HEK293 (cell line): ENCODE measurements around the gene FBL.

Experiments used
- CTCF ChIA-PET: fragments of 350-600 bp; formaldehyde crosslinking; extraction: SDS; loops from one replicate; lab custom pipeline; 2021; ENCODE audit warnings: antibody characterized with exemption; lab: Yijun Ruan, JAX
- POLR2A ChIA-PET: fragments of 300-600 bp; formaldehyde crosslinking; extraction: SDS; loops from one replicate; lab custom pipeline; 2020; ENCODE audit warnings: antibody characterized with exemption, inconsistent platforms; lab: Yijun Ruan, JAX
- H3K27ac ChIP-seq: fragments of 200-500 bp; sonication (Bioruptor generic); 2 replicates; pipeline ENCODE4 v1.5.1; 2014; ENCODE audit warnings: low read depth, low read length, control low read depth, inconsistent platforms; ENCODE audit errors: extremely low read depth
- H3K36me3 ChIP-seq, 2 experiments: fragments of 200-500 bp in 1 of 2; sonication (Bioruptor generic) in 1 of 2; 1 replicate in 1 of 2; 2 replicates in 1 of 2; pipeline ENCODE4 v1.5.1; 2014 to 2017; ENCODE audit warnings: inconsistent platforms in 2 of 2, low read length in 2 of 2; ENCODE audit not compliant: control insufficient read depth in 2 of 2, insufficient read depth in 1 of 2
- H3K4me1 ChIP-seq: fragments of 200-500 bp; sonication (Bioruptor generic); 2 replicates; pipeline ENCODE4 v1.5.1; 2014; ENCODE audit warnings: mild to moderate bottlenecking, low read length, inconsistent platforms; ENCODE audit not compliant: control insufficient read depth, insufficient read depth
- H3K4me3 ChIP-seq: 2 replicates; pipeline ENCODE4 v1.5.1; 2011; ENCODE audit warnings: low read depth, mild to moderate bottlenecking, control low read depth, low read length, moderate library complexity
- H3K9me3 ChIP-seq: fragments of 200-500 bp; sonication (Bioruptor generic); 2 replicates; pipeline ENCODE4 v1.5.1; 2014; ENCODE audit warnings: low read depth, low read length, inconsistent platforms; ENCODE audit not compliant: control insufficient read depth, insufficient read depth
- GLI2 ChIP-seq: fragments of 450-650 bp; formaldehyde crosslinking; IDR thresholded peaks from 2 replicates; pipeline ENCODE4; 2017; ENCODE audit warnings: missing biosample characterization, missing genetic modification characterization, low read depth, borderline replicate concordance
- KLF1 ChIP-seq: fragments of 450-650 bp; formaldehyde crosslinking; IDR thresholded peaks from 2 replicates; pipeline ENCODE4 v1.5.1; 2016; ENCODE audit warnings: missing biosample characterization, missing genetic modification characterization
- PRDM1 ChIP-seq: fragments of 450-650 bp; formaldehyde crosslinking; IDR thresholded peaks from 2 replicates; pipeline ENCODE4; 2016; ENCODE audit warnings: missing biosample characterization, missing genetic modification characterization
- SCRT1 ChIP-seq: fragments of 450-650 bp; formaldehyde crosslinking; IDR thresholded peaks from 2 replicates; pipeline ENCODE4 v1.5.1; 2016; ENCODE audit warnings: missing biosample characterization, missing genetic modification characterization, borderline replicate concordance
- SCRT2 ChIP-seq: fragments of 450-650 bp; formaldehyde crosslinking; IDR thresholded peaks from 2 replicates; pipeline ENCODE4 v1.5.1; 2016; ENCODE audit warnings: missing biosample characterization, missing genetic modification characterization
- ZNF398 ChIP-seq: fragments of 450-650 bp; formaldehyde crosslinking; IDR thresholded peaks from 2 replicates; pipeline ENCODE4 v1.5.1; 2017; ENCODE audit warnings: missing biosample characterization, missing genetic modification characterization
- ZNF600 ChIP-seq: fragments of 450-650 bp; formaldehyde crosslinking; IDR thresholded peaks from 2 replicates; pipeline ENCODE4 v1.5.1; 2016; ENCODE audit warnings: missing biosample characterization, missing genetic modification characterization
- ZNF664 ChIP-seq: fragments of 450-650 bp; formaldehyde crosslinking; IDR thresholded peaks from 2 replicates; pipeline ENCODE4 v1.5.1; 2016; ENCODE audit warnings: missing biosample characterization, missing genetic modification characterization
- TF ChIP-seq, protein P1 (sequence below): fragments of 450-650 bp; formaldehyde crosslinking; IDR thresholded peaks from 2 replicates; pipeline ENCODE4 v1.5.1; 2016; ENCODE audit warnings: missing biosample characterization, missing genetic modification characterization
- TF ChIP-seq, protein P2 (sequence below): fragments of 450-650 bp; formaldehyde crosslinking; IDR thresholded peaks from 2 replicates; pipeline ENCODE4 v1.5.1; 2016; ENCODE audit warnings: missing biosample characterization, missing genetic modification characterization

Gene FBL

GRCh38 chr19:39829702-39830275 lies 16.4 kb downstream of the FBL start:
- POLR2A ChIA-PET = interaction anchor here (0.7 to 1.5 kb wide), 2 partner anchors 9 to 394 kb away, joined by 3 to 4 read pairs; no protein-coding TSS in a partner anchor
- Histone ChIP-seq H3K27ac (no peak overlapping the region; the same call in 1 of the 2 replicates), H3K4me1 (peaks cover 20% of the 10 kb centered on the region), H3K36me3 (peaks cover 71 to 78% of the 10 kb centered on the region in 2 experiments), H3K4me3 (no peak overlapping the region), H3K9me3 (no peaks in the 10 kb centered on the region)
- CTCF ChIA-PET = interaction anchor here (0.7 to 2.9 kb wide), 2 partner anchors 14 to 431 kb away, joined by 3 to 18 read pairs; no protein-coding TSS in a partner anchor
- TF ChIP-seq, protein P1, sequence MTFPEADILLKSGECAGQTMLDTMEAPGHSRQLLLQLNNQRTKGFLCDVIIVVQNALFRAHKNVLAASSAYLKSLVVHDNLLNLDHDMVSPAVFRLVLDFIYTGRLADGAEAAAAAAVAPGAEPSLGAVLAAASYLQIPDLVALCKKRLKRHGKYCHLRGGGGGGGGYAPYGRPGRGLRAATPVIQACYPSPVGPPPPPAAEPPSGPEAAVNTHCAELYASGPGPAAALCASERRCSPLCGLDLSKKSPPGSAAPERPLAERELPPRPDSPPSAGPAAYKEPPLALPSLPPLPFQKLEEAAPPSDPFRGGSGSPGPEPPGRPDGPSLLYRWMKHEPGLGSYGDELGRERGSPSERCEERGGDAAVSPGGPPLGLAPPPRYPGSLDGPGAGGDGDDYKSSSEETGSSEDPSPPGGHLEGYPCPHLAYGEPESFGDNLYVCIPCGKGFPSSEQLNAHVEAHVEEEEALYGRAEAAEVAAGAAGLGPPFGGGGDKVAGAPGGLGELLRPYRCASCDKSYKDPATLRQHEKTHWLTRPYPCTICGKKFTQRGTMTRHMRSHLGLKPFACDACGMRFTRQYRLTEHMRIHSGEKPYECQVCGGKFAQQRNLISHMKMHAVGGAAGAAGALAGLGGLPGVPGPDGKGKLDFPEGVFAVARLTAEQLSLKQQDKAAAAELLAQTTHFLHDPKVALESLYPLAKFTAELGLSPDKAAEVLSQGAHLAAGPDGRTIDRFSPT = peak; percentile 40; the same call in 1 of the 2 replicates
- TF ChIP-seq SCRT1 (peak; percentile 52; the same call in 1 of the 2 replicates), SCRT2 (tag by site-specific recombination) (peak; percentile 80)
- TF ChIP-seq, protein P2, sequence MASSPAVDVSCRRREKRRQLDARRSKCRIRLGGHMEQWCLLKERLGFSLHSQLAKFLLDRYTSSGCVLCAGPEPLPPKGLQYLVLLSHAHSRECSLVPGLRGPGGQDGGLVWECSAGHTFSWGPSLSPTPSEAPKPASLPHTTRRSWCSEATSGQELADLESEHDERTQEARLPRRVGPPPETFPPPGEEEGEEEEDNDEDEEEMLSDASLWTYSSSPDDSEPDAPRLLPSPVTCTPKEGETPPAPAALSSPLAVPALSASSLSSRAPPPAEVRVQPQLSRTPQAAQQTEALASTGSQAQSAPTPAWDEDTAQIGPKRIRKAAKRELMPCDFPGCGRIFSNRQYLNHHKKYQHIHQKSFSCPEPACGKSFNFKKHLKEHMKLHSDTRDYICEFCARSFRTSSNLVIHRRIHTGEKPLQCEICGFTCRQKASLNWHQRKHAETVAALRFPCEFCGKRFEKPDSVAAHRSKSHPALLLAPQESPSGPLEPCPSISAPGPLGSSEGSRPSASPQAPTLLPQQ = no peak

- no peak overlapping the region for H3K27ac ChIP-seq
- H3K36me3 ChIP-seq = peaks cover 64 to 73% of the 10 kb centered on the region in 2 experiments
- no peaks in the 10 kb centered on the region for H3K9me3 ChIP-seq
- TF ChIP-seq PRDM1 (tag by site-specific recombination) (peak; percentile 20; the same call in 1 of the 2 replicates), ZNF664 (tag by site-specific recombination) (peak; percentile 99), GLI2 (tag by site-specific recombination) (no peak)
- POLR2A ChIA-PET = interaction anchor here (0.7 to 1.8 kb wide), 4 partner anchors 8 to 299 kb away, joined by 3 to 6 read pairs (median 4); no protein-coding TSS in a partner anchor
- H3K4me3 ChIP-seq = no peak overlapping the region
- H3K4me1 ChIP-seq = peaks cover 22% of the 10 kb centered on the region
- CTCF ChIA-PET = interaction anchor here (0.6 to 2.9 kb wide), 3 partner anchors 15 to 775 kb away, joined by 3 to 18 read pairs (median 3); no protein-coding TSS in a partner anchor
Observed at GRCh38 chr19:39828654-39829032, 17.5 kb downstream of the FBL start.

- TF ChIP-seq, protein P1 = 0 out of 2 replicates have a peak, but pooled peaks have one; percentile 11
- TF ChIP-seq ZNF398 = no peak
- peak; percentile 77 for TF ChIP-seq ZNF600 (tag by site-specific recombination)
- 0 out of 2 replicates have a peak, but pooled peaks have one; percentile 48 for TF ChIP-seq KLF1 (tag by site-specific recombination)
- CTCF ChIA-PET = interaction anchor here (0.6 to 2.9 kb wide), 4 partner anchors 16 to 150 kb away, joined by 3 to 18 read pairs (median 3); no protein-coding TSS in a partner anchor
- no peaks in the 10 kb centered on the region for H3K9me3 ChIP-seq
- H3K4me1 ChIP-seq = peaks cover 26% of the 10 kb centered on the region
- no peak overlapping the region for H3K4me3 ChIP-seq
- POLR2A ChIA-PET = interaction anchor here (0.6 to 1.8 kb wide), 4 partner anchors 8 to 702 kb away, joined by 3 to 9 read pairs (median 5); no protein-coding TSS in a partner anchor
- H3K27ac ChIP-seq = peak overlapping the region; percentile 37; the same call in 1 of the 2 replicates
- H3K36me3 ChIP-seq = peaks cover 64 to 76% of the 10 kb centered on the region in 2 experiments
Observed at GRCh38 chr19:39828015-39828653, 18.0 kb downstream of the FBL start.
